ENCODE data around the gene EPS8L3.
A peak's percentile ranks its signal among the peaks of the same experiment; 100 is the strongest.
"Not testable (repeated sequence)": the region's sequence is repeated elsewhere in the genome, so short reads cannot be mapped to it uniquely, and the experiment has no call there.

EPS8L3 gene

DNA sequence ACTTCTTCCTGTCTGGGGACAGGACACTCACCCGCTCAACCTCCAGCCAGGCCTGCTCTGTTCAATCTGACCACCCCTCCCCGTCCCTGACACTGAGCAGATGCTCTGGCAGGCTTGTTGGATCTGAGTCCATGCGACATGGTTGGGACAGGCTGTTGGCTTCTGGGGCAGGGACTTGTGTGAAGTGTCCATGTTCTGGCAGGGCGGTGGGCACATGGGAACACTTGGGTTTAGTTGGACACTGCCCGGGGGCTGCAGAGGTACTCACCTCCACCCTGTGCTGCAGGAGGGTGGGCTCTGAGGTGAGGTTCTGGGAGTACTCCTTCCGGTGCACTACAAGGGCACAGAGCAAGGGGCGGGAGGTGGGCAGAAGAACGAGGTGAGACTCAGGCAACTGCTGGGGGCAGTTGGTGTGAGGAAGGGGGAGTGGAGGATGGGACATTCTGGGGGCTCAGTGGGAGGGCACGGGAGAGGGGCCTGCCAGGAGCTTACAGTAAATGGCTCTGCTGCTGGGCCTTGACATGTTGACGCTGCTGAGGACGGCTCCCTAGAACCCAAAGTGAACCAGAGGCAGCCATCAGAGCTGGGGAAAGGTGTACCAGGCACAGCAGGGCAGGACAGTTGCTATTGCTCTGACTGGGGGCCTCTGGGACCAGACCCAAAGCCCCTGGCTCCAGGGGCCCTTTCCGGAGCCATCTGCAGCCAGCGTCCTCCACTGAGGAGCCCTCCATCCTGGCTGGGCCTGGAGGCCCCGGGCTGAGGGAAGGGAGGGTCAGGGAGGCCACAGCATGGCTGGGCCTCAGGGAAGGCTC lies 2.3 kb downstream of the EPS8L3 start:
- DNase-seq: no peak

- DNase-seq: no peak
These were observed 3.0 kb downstream of the EPS8L3 start for GRCh38 chr1:109760581-109761226.

GRCh38 chr1:109759513-109760334 lies 4.0 kb downstream of the EPS8L3 start:
- no peak for DNase-seq

DNA sequence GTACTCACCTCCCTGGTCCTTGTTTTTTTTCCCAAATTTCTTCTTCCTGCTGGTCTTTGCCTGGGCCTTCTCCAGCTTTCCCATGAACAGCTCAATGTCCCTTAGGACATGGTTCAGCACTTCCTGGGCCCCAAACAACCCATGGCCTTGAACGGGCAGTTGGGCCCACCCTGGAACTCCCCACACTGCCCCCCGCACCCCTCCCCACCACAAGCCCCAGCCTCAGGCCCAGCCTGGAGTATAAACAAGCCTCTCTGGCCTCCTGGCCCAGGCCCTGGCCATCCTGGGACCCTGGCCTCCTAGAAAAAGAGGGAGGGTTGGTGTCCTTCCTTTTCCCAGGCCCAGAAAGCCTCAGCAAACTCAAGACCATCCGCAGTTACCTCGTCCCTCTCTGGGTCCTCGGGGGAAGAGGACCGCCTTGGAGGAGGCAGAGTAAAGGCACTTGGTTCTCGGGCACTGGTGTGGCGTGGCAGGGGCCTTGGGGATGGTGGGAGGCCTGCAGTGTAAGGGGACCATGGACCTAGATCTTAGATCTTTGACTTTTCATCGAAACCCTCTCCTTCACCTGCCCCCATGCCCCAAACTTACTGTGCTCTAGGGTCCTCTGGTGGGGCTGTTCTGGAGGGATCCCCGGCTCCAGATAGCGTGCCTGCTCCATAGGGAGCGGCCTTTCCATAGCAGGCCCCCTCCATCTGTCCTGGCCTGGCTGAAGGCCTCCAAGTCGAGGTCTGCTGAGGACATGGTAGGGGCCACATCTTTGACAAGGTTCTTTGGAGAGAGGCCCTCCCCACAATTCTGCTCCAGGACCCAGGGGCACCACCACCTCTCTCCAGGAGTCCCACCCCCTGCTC lies 5.6 kb downstream of the EPS8L3 start:
- no peak for DNase-seq

- DNase-seq: no peak
These were observed 6.7 kb downstream of the EPS8L3 start for GRCh38 chr1:109756848-109757521.

DNA sequence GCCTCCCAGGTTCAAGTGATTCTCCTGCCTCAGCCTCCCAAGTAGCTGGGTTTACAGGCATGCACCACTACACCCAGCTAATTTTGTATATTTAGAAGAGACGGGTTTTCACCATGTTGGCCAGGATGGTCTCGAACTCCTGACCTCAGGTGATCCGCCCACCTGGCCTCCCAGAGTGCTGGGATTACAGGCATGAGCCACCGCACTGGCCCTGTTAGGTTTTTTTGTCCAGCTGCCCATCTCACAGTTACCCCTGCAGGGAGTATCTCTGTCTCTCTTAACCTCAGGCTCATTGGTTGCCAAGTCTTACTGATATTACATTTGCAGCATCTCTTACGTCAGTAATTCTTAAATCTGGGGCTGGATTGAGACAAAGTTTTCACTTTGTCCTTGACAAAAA lies 7.4 kb downstream of the EPS8L3 start:
- DNase-seq: not testable (repeated sequence)

DNA sequence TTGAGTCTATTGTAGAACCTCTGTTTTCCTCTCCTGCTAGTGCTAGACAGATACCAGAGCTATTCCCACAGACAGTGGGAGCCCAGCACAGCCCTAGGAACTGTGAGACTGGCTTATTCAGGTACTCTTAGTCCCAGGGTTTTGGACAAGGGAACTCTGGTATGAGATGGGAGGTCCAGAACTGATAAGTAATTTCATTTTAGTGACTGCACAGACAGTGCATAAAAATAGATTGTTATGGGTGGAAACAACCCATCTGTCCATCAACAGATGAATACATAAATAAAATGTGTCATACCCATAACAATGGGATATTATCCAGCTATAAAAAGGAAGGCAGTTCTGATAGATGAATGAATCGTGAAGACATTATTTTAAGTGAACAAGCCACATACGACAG lies 9.0 kb downstream of the EPS8L3 start:
- DNase-seq: no peak

- no peak for DNase-seq
These were observed 12.0 kb downstream of the EPS8L3 start for GRCh38 chr1:109751531-109752260.

GRCh38 chr1:109750920-109751319 lies 12.8 kb downstream of the EPS8L3 start:
- no peak for DNase-seq

DNA sequence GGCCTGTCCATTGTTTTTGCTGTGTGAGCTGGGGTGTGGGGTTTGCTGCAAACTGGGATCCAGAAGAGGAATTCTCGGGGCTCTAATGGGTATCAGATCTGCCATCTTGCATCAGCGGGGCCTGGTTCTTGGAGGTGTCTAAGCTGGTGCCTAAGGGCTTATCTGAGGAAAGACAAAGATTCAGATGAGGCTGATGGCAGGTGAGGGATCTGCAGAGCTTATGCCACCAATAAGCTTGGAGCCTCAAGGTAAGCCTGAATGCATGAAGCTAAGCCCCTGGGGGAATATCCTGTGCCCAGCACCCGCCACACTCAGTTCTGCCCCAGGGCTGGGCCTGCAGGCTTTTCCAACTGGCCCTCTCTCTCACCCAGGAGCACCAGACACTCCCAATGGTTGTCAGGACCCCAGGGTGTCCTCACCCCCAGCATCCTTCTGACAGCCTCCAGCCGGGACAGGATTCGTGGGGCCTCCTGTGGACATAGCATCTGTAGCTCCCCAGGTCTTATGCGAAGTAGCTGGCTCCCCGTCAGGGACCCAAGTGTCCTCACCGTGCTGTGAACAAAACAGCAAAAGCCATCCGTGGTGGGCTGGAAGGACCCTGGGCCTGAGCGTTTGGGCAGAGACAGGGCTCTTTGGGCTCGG lies 13.4 kb downstream of the EPS8L3 start:
- DNase-seq: no peak

DNA sequence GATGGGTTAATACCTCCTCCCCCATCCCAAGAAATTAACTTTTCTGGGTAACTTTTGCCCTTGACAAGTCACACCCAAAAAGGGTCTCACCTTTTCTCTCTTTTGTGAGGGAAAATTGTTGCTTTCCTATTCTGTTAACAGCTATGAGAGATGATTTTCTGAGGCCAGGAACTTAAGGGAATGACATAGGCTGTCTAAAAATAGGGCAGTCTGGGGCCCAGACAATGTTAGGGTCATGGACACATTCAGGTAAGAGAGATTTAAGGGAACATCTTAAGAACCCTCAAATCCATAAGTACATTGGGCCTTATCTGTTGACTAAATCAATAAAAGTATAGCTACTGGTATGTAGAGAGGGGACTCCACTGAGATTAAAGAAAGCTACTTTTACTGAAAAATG lies 14.5 kb downstream of the EPS8L3 start:
- no peak for DNase-seq

- not testable (repeated sequence) for DNase-seq
These were observed 15.4 kb downstream of the EPS8L3 start for GRCh38 chr1:109748311-109748710.

- DNase-seq: no peak
These were observed 22.9 kb downstream of the EPS8L3 start, which contains the start of gene GSTM3 for GRCh38 chr1:109740615-109741373. TSS of gene GSTM3 (minus strand) at chr1:109741038. CDS start at chr1:109740287, 751 bp downstream.

GRCh38 chr1:109739738-109740614 lies 23.7 kb downstream of the EPS8L3 start:
- peak; percentile 67 for DNase-seq

DNA sequence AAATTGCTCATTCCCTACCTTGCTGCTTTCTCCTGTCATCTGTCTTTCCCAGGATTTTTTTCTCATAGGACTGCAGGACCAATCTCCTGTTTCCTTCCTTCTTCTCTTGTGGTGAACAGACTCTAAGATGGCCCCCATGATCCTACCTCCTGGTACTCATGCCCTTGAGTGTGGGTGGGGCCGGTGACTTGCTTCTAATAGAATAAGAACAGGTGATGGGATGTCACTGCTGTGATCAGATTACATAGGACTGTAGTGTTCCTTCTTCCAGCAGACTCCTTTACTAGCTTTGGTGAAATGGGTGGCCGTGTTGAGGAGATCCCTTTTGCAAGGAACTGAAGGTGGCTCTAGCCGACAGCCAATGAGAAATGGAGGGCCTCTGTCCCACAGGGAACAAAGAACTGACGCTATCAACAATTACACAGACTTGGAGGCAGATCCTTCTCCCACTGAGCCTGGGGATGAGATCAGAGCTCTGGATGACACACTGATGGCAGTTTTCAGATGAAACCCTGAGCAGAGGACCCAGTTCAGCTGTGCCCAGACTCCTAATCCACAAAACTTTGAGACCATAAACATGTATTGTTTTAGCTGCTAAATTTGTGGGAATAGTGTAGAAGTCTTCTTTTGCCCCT lies 30.4 kb downstream of the EPS8L3 start:
- no peak for DNase-seq

GRCh38 chr1:109732390-109732881 lies 31.3 kb downstream of the EPS8L3 start:
- no peak for DNase-seq

- no peak for DNase-seq
These were observed 33.1 kb downstream of the EPS8L3 start for GRCh38 chr1:109730666-109731065.

DNA sequence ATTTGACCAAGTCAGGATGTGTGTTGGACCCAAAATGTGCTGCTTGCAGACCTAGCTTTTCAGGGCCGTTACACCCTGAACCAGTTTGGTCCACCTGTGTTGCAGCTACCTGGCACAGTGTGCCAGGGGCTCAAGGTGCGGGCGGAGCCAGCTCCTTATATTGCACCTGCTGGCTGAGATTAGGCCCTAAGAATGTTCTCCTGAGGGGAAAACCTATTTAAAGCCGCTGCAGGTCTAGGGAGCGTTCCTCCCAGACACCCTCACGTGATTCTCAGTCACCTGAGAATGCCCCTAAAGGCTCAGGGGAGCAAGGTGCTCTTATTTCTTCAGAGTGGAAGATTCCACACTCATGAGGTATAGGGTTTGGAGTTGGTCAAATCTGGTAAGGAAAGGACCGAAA lies 34.9 kb downstream of the EPS8L3 start:
- no peak for DNase-seq
